GM12872 (cell line): Measurements from ENCODE around the gene TRIM40.

Experiments used
- CTCF ChIP-seq: IDR thresholded peaks from 3 replicates; pipeline ENCODE4 v1.5.1; 2011; ENCODE audit warnings: low read depth, mild to moderate bottlenecking, low read length, moderate library complexity; ENCODE audit not compliant: insufficient read depth

The TRIM40 gene

GRCh38 chr6:30154061-30154460, 18.1 kb downstream of the TRIM40 start:
- TF ChIP-seq CTCF, result no peak

GRCh38 chr6:30154709-30155519, 19.0 kb downstream of the TRIM40 start:
- no peak for TF ChIP-seq CTCF

GRCh38 chr6:30155520-30156261, 19.8 kb downstream of the TRIM40 start:
- no peak for TF ChIP-seq CTCF

DNA sequence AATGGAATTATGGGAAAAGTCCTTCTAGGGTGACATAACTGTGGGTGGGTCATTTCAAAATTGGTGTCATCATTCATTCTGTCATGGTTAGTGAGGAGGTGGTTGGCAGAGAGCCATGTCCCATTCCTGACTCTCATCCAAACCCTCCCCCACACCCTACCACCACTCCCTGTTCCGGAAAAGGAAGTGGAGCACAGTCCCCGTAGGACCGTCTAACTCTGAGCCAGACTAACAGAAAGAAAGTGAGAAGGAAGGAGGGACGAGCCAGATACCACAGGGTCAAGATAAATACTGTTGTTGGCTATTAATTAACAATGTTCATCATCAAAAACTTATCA, 20.3 kb downstream of the TRIM40 start:
- TF ChIP-seq CTCF, result no peak

GRCh38 chr6:30156774-30157173, 20.8 kb downstream of the TRIM40 start:
- TF ChIP-seq CTCF, result no peak

DNA sequence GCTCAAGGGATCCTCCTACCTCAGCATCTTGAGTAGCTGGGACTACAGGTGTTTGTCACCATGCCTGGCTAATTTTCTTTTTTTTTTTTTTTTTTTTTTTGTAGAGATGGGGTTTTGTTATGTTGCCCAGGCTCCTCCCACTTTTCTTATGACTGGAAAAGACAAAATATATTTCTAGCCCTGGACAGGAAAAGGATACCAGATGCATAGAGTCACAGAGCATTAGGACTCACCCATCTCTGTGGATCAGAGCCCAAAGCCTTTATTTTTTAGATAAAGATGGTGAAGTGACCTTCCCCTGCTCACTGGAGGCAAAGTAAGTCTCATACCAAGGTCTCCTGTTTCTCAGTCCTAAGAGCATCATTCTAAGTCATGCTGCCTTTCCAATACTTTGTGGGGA, 21.6 kb downstream of the TRIM40 start:
- TF ChIP-seq CTCF, result no peak

GRCh38 chr6:30157999-30158398, 22.1 kb downstream of the TRIM40 start:
- no peak for TF ChIP-seq CTCF
